Stomach (tissue), 9 donors: ENCODE measurements around the gene EIF4G3. TPM values are rescaled to one million over a fixed set of nuclear protein-coding genes. Genes with fewer than 3 reads are reported as not detected.
"Not testable (repeated sequence)": the region's sequence is repeated elsewhere in the genome, so short reads cannot be mapped to it uniquely, and the experiment has no call there.

ENCODE experiments used
- DNase-seq, 2 donors: peaks; one replicate each; pipeline versions ENCODE4 v3.0.0 to v3.0.0-alpha.2; 2013 to 2019
- H3K27ac ChIP-seq, 5 donors: fragments of 200-600 bp in 4 of 5; sonication (generic) in 4 of 5; one replicate each; pipeline ENCODE4 v1.5.1; 2013 to 2019; ENCODE audit warnings: mild to moderate bottlenecking in 1 of 5, moderate library complexity in 1 of 5
- H3K27me3 ChIP-seq, 3 donors: fragments of 200-600 bp; sonication (generic); one replicate each; pipeline ENCODE4 v1.5.1; 2017 to 2019; ENCODE audit warnings: mixed run types in 1 of 3
- H3K36me3 ChIP-seq, 4 donors: fragments of 200-600 bp; sonication (generic); 1 replicate in 3 of 4; 2 replicates in 1 of 4; pipeline ENCODE4 v1.5.1; 2016 to 2019
- H3K4me1 ChIP-seq, 4 donors: fragments of 200-600 bp; sonication (generic); one replicate each; pipeline ENCODE4 v1.5.1; 2016 to 2019
- H3K4me3 ChIP-seq, 4 donors: fragments of 200-600 bp; sonication (generic) in 3 of 4; one replicate each; pipeline ENCODE4 v1.5.1; 2016 to 2019; ENCODE audit warnings: mild to moderate bottlenecking in 1 of 4
- H3K9me3 ChIP-seq, 4 donors: fragments of 200-600 bp; sonication (generic); one replicate each; pipeline ENCODE4 v1.5.1; 2016 to 2019
- CTCF ChIP-seq, 7 experiments: fragments of 450-650 bp in 4 of 7; fragments of 200-600 bp in 3 of 7; sonication (generic) in 3 of 7; IDR thresholded peaks; one replicate each; pipeline ENCODE4 v1.5.1; 2016 to 2019; ENCODE audit warnings: antibody characterized with exemption in 7 of 7, control low read depth in 2 of 7, mild to moderate bottlenecking in 1 of 7
- EP300 ChIP-seq: sonication (generic); formaldehyde crosslinking; IDR thresholded peaks from one replicate; pipeline ENCODE4 v1.6.1; 2017; ENCODE audit warnings: antibody characterized with exemption
- POLR2A ChIP-seq, 4 donors: fragments of 450-650 bp; IDR thresholded peaks; one replicate each; pipeline ENCODE4 v1.6.1; 2016; ENCODE audit warnings: antibody characterized with exemption in 4 of 4, control low read depth in 2 of 4, mild to moderate bottlenecking in 1 of 4, moderate library complexity in 1 of 4
- POLR2AphosphoS5 ChIP-seq, 3 donors: sonication (generic); formaldehyde crosslinking; IDR thresholded peaks; one replicate each; pipeline ENCODE4 v1.6.1; 2016; ENCODE audit warnings: antibody characterized with exemption in 3 of 3
- WGBS, 5 donors: extraction: QIAGEN DNeasy Blood & Tissue Kit in 3 of 5; methylation state at CpG; one replicate each; pipeline versions ENCODE4 v1.1.5 to v1.1.7; 2013 to 2018; 5-methylcytosine and 5-hydroxymethylcytosine counted together
- intact Hi-C: fragments of 100-400 bp; cut with DNase I; formaldehyde crosslinking; loops from one replicate; pipeline ENCODE4 v1.15.1; 2023; ENCODE audit warnings: low total_unique reads
- polyA plus RNA-seq, 3 donors: library from polyadenylated mRNA; stranded (reverse); fragments of 200-250 nt; gene quantifications; one replicate each; pipeline ENCODE4 v1.2.3, GENCODE V29; 2013
- total RNA-seq, 5 donors: library from RNA; depleted of rRNA; stranded (reverse); fragments of >200 nt; gene quantifications; one replicate each; pipeline versions ENCODE4 v1.1.0 to v1.2.3, GENCODE V29; 2014 to 2016
- donor health status: healthy with polysubstance abuse.
- donor health status: Bipolar disorder and iron deficiency.
- donor health status: healthy.

The EIF4G3 gene
- total and polyA plus RNA-seq, 8 donors, result 6.3 to 63.3 (median 44.7) TPM

- TF ChIP-seq POLR2A (IDR thresholded peaks at IDR 0.05) (no peak), EP300 (no peak), POLR2AphosphoS5 (IDR thresholded peaks at IDR 0.05) (no peak), CTCF (IDR thresholded peaks at IDR 0.05) (no peak)
- no peaks in the 10 kb centered on the region for H3K27me3 ChIP-seq
- no peaks in the 10 kb centered on the region for H3K36me3 ChIP-seq
- intact Hi-C loops, result no loop called here
- peaks cover 0 to 5% (median under 1%) of the 10 kb centered on the region in 4 donors for H3K4me1 ChIP-seq
- no peaks in the 10 kb centered on the region for H3K9me3 ChIP-seq
- no peak overlapping the region for H3K27ac ChIP-seq
- WGBS, 5 donors, result 74 to 89% (median 87%) methylated on average over 7 of the region's 7 CpGs
- H3K4me3 ChIP-seq, result no peak overlapping the region
- no peak for DNase-seq
Measured at GRCh38 chr1:21182181-21182731, 5.6 kb upstream of the EIF4G3 start.

- intact Hi-C loops, H3K36me3 ChIP-seq, H3K27me3 ChIP-seq, DNase-seq, H3K4me3 ChIP-seq, H3K27ac ChIP-seq, H3K9me3 ChIP-seq: not testable (repeated sequence)
- peaks cover 11 to 29% (median 16%) of the 10 kb centered on the region in 4 donors for H3K4me1 ChIP-seq
- 95 to 97% (median 95%) methylated on average over 16 of the region's 16 CpGs for WGBS, 5 donors
Measured at GRCh38 chr1:21178271-21178670, 1.6 kb upstream of the EIF4G3 start.

- peak overlapping the region; percentile 92 to 96 (median 95) for H3K27ac ChIP-seq
Measured at GRCh38 chr1:21175670-21176581, 771 bp downstream of the EIF4G3 start.

GRCh38 chr1:21175324-21175669 lies 1.4 kb downstream of the EIF4G3 start:
- intact Hi-C loops, result no loop called here
- peak overlapping the region; percentile 78 to 93 (median 83) for H3K4me3 ChIP-seq
- 0 to 1% (median 1%) methylated on average over 6 of the region's 6 CpGs for WGBS, 5 donors
- peak overlapping the region in 4 of 5 donors; percentile 92 to 96 (median 94) for H3K27ac ChIP-seq
- peaks cover 0 to 6% (median 2%) of the 10 kb centered on the region in 4 donors for H3K36me3 ChIP-seq
- H3K4me1 ChIP-seq, result peaks cover 11 to 57% (median 27%) of the 10 kb centered on the region in 4 donors
- no peaks in the 10 kb centered on the region for H3K27me3 ChIP-seq
- DNase-seq, result peak; percentile 49 to 69
- H3K9me3 ChIP-seq, result no peaks in the 10 kb centered on the region
- no peak for TF ChIP-seq EP300
- no peak for TF ChIP-seq POLR2A (IDR thresholded peaks at IDR 0.05)
- TF ChIP-seq POLR2AphosphoS5 (IDR thresholded peaks at IDR 0.05), result no peak
- TF ChIP-seq CTCF (IDR thresholded peaks at IDR 0.05), result no peak

More at GRCh38 chr1:21175670-21176581, 771 bp downstream of the EIF4G3 start:
- peaks cover 0 to 3% (median 0%) of the 10 kb centered on the region in 4 donors for H3K36me3 ChIP-seq
- H3K4me3 ChIP-seq, result peak overlapping the region; percentile 78 to 93 (median 83)
- H3K9me3 ChIP-seq, result no peaks in the 10 kb centered on the region
- TF ChIP-seq EP300 (no peak), CTCF (IDR thresholded peaks at IDR 0.05) (no peak), POLR2AphosphoS5 (IDR thresholded peaks at IDR 0.05) (no peak), POLR2A (IDR thresholded peaks at IDR 0.05) (no peak)
- 0 to 1% (median 0%) methylated on average over 9 to 67 of the region's 69 CpGs for WGBS, 5 donors
- peak; percentile 37 to 73 for DNase-seq
- intact Hi-C loops, result no loop called here
- no peaks in the 10 kb centered on the region for H3K27me3 ChIP-seq
- peaks cover 11 to 51% (median 25%) of the 10 kb centered on the region in 4 donors for H3K4me1 ChIP-seq
